NCI-H1436 (cell line): Measurements from ENCODE around the gene NRGN.

Experiments used
- DNase-seq: peaks from one replicate; lab custom pipeline; 2025; lab: John Stamatoyannopoulos, UW

The NRGN gene

GRCh38 chr11:124739479-124740276 is at the start of gene NRGN:
Gene NRGN (plus strand): TSS chr11:124739942. CDS start chr11:124740085, 143 bp downstream.
- peak; percentile 90 for DNase-seq

GRCh38 chr11:124693142-124693541 is 46.6 kb upstream of the NRGN start:
- no peak for DNase-seq

DNA sequence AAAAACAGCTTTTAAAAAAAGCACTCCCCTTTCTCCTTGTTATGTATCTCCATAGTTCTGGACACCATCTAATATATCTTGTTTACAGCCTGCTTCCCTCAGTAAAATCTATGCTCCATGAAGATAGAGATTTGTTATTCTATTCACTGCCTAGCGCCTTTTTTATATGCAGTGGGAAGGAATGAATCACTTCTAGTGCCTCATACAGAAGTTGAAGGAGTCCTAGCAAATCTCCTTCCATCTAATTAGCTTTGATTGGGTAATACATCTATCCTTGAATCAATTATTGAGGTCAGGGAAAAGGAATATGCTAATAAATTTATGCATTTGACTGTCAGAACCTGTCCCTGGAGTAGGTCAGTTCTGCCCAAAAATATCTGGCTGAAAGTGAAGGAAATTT is 40.2 kb upstream of the NRGN start:
- no peak for DNase-seq

GRCh38 chr11:124700028-124700427 is 39.7 kb upstream of the NRGN start:
- no peak for DNase-seq

GRCh38 chr11:124707829-124708228 is 31.9 kb upstream of the NRGN start:
- no peak for DNase-seq

GRCh38 chr11:124712392-124712791 is 27.4 kb upstream of the NRGN start:
- no peak for DNase-seq

GRCh38 chr11:124716591-124716990 is 23.2 kb upstream of the NRGN start:
- DNase-seq: no peak

GRCh38 chr11:124717421-124717785 is 22.3 kb upstream of the NRGN start:
- no peak for DNase-seq

DNA sequence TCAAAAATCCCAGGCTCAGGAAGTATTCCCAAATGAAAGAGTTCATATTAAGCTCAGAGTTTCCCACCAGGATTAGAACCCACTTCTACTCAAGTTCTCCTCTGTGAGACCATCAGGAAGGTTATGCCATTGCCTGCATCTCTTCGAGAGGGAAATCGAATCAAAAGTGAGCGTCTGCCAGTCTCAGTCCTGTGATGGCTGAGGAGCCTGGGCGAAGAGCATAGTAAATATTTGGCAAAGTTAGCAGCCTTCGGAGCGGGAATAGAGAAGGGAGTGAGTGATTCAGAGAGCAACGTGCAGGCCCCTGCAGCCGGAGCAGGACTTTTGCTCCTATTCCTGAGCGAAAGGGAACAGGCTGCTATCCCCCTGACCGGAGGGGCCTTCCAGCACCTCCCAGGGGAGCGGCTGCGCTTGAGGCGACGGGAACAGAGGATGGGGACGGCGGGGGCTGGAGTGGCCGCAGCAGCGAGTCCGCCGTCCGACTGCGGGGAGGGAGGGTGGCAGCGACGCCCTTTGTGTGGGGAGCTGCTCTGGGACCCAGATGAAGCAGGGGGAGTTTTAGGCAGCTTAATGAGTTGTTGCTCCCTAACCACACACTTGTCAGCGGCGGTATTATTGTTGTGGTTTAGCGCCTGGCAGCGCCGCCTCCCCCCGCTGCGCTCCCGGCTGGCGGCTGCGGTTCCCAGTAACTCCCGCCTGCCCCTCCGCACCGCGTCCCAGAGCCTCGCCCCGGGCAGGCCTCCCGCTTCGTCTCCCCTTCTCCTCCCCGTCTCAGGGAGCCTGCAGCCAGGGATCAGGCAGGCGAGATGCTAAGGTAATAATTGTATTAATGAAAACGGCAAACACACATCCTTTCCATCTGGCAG is 21.7 kb upstream of the NRGN start:
- no peak for DNase-seq

- DNase-seq: no peak
Observed at GRCh38 chr11:124718801-124719200, 20.9 kb upstream of the NRGN start.

- DNase-seq: no peak
Observed at GRCh38 chr11:124719534-124719933, 20.2 kb upstream of the NRGN start.

DNA sequence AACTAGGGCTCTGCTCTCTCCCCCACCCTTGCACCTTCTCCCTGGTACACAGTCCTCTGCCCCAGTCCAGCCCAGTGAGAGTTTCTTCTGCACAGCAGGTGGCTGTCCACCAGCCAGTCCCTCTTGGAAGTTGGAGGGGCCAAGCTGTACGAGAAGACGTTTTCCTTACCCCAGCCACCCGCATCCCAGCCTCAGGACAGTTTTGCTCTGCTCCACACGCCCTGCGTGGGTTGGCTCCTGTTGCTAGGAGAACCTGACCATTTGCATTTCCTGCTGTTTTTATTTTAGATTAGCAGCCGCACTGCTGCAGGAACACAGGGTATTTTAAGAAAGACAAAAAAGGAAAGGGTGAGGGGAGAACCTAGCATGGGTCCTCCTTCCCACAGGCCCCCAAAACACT is 17.6 kb upstream of the NRGN start:
- no peak for DNase-seq

GRCh38 chr11:124724979-124725718 is 14.6 kb upstream of the NRGN start:
- DNase-seq: peak; percentile 70

- DNase-seq: no peak
Observed at GRCh38 chr11:124725719-124726105, 14.0 kb upstream of the NRGN start.

DNA sequence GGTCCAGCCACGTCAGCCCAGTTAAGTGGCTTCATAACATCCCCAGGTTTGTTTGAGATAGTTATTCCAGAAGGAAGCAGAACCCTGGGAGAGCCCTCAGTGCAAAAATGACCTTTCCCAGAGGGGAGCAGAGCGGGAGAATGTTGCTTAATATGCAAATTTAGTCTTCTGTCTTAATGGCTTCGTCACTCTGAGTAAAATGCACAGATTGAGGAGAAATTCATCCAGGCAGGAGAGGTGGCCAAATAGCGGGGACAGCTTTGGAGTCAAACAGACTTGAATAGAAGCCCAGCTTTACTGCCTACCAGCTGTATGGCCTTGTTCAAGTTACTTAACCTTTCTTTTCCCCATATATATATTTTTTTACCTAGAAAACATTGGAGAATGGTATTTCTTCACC is 12.3 kb upstream of the NRGN start:
- DNase-seq: no peak

DNA sequence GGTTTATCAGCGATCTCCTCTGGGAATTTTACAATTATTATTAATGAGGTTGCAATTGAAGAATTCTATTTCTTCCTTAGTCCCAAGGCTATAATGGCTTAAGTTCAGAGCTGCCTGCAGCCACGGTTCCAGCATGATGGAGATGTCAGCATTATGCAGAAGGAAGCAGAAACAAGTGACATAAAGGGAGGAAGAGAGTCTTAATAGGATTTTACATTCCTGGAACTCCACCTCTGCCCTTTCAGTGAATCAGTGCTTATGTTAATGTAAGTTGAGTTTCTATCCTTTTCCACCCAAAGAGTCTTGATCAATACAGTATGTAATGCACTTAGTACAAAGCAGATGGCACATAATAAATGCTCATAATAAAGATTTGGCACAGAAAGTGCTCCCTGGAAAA is 11.6 kb upstream of the NRGN start:
- no peak for DNase-seq

DNA sequence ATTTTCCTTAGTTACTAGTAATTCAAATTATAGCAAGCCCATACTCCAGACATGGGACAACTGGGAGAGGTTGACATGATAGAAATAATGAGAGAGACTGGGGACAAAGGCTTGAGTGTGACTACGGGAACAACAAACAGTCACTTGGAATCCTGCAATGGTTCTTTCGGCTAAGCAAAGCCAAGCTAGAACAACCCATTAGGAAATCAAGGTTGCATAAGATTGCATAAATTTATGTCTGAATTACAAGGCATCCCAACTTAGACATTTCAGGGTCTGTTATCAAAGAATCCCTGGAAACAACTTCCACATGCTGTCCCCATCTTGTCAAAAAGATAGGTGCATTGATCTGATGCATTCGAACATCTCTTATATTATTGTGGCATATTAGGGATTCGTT is 10.2 kb upstream of the NRGN start:
- no peak for DNase-seq

DNA sequence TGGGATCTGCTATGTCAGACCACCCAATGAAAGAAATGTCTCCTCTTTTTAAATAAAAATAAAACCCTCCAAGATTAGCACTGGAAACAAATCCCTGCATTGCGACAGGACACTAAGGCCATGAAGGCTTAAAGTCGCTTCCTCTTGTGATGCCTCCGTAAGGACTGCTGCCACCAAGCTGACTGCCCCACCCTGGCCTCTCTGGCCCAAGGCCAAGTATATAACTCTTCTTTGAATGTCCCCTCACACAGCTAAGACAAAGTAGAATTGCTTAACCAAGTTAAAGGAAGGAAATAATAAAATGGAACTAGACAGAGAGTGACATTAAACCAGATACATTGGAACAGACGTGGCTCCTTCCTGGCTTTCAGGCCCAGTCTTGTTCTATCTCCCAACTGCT is 7.5 kb upstream of the NRGN start:
- DNase-seq: no peak

DNA sequence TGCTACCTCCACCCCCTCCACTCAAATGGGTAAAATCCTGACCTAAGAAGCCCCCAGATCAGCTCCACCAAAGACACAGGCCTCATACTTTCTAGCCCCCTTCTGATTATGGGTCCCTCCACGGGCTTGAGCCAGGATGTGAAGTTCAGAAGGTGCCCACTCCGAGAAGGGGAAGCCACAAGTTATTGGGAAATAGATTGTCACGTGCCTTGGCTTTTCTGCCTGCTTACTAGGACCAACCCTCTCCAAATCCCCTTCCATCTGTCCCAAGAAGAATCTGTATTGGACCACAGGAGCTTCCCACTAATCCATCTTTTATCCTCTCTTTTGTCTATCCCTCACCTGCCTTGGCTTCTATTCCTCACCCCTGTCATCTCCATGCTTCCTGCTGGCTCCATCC is 3.0 kb upstream of the NRGN start:
- no peak for DNase-seq

DNA sequence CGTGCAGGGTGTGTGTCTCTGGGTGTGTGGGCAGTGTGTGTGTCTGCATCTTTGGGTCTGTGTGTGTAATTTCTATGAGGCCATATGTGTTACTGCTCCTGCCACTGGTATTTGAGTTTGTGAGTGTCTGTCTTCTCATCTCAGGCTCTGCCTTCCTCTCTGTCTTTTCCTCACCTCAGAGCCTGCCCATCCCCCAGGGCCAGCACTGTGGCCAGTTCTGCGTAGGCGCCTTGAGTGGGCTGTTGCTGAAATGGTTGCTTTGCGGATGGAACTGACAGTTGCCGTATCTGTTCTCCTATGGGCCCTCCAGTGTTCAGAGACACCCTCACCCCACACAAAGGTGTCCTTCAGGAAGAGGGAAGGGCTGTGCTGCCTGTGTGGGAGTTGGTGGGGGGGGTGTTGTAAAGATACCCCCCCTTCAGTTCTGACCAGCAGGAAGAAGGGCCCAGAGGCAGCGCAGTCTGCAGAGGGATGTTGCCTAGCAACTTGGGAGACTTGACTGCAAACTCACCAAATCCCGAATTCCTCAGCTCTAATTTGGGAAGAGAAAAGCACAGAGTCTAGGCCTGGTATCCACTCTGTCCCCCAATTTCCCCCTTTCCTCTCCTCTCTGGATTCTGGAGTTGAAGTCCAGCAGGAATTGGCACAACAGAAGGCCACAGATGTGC is 2.0 kb upstream of the NRGN start:
- DNase-seq: no peak

DNA sequence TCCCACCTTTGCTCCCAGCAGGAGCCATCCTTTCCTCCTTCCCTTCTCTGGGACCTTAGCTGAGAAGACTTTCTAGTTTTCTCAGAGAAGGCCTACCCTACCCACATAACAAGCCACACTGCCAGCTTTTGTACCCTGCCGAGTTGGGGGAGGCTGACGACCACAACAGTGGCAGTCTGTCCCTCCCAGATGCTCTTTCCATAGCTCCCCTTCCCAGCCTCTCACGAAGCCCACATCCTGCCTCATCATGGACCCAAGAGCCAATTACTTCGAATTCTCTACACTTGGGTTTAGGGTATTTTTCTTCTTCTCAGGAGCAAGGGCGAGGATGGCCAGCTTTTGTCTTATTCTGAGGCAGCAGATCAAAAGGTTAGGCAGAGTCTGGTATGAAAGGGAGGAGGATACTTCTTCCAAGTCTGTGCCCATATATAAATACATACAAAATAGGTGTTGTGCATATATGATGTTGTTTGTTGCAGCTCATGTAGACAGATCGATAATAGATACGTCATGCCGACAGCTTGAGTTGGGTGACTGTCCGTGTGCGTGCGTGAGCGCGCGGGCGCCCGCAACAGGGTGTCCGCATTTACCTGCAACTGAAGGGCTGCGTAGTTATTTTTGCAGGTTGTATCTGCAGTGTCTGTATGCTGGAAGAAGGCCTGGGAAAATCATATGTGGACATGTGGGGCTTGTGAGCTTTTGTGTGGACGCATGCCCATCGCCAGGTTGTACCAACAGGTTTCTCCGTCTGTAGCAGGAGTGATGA is 846 bp upstream of the NRGN start:
- no peak for DNase-seq
